Prostate gland (tissue), 2 donors: ENCODE measurements around the gene C1D.

Source experiments
- CTCF ChIP-seq, 4 experiments: fragments of 200-600 bp in 2 of 4; fragments of 450-650 bp in 2 of 4; sonication (generic) in 2 of 4; IDR thresholded peaks; 1 replicate in 3 of 4; 2 replicates in 1 of 4; pipeline ENCODE4 v1.5.1; 2016 to 2019; ENCODE audit warnings: antibody characterized with exemption in 4 of 4, mild to moderate bottlenecking in 2 of 4, moderate library complexity in 2 of 4
- POLR2A ChIP-seq: fragments of 450-650 bp; IDR thresholded peaks from one replicate; pipeline ENCODE4 v1.6.1; 2016; ENCODE audit warnings: antibody characterized with exemption, mild to moderate bottlenecking
- POLR2AphosphoS5 ChIP-seq: sonication (generic); formaldehyde crosslinking; IDR thresholded peaks from one replicate; pipeline ENCODE4 v1.6.1; 2017; ENCODE audit warnings: antibody characterized with exemption

- TF ChIP-seq CTCF (IDR thresholded peaks at IDR 0.05), result no peak
- TF ChIP-seq POLR2A, result no peak
- TF ChIP-seq POLR2AphosphoS5, result no peak
Measured at GRCh38 chr2:68104111-68104835, 41.5 kb upstream of the C1D start.
